ENCODE data around the gene FAHD2A. TPM values are rescaled to one million over a fixed set of nuclear protein-coding genes. Genes with fewer than 3 reads are reported as not detected.

The FAHD2A gene
- total RNA-seq, 4 donors from 2014 or later, result 4.4 to 62.4 (median 27.1) TPM

DNA sequence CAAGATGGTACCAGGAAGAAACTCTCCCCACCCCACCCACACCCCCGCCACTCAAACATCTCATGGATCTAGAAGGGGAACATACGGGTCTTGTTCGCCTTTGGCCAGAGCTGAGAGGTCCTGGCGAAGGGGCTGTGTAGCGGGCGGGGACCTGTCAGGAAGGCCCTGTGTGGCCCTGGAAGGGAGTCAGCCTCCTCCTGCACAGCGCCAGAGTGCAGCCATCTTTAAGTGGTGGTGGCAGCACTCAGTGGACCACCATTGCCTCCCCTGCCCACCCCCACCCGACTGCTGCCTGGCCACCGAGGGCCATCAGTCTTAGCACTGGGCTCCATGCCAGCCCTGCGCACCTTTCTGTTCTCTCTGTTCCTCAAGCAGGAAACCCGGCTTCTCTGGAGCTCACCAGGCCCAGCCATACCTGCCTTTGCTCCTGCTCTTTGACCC, 11.6 kb upstream of the FAHD2A start:
- DNase-seq, result no peak
- Histone ChIP-seq H3K9me3 (no peaks in the 10 kb centered on the region), H3K27ac (no peak overlapping the region), H3K36me3 (no peaks in the 10 kb centered on the region), H3K4me3 (no peak overlapping the region), H3K4me1 (no peaks in the 10 kb centered on the region), H3K27me3 (no peaks in the 10 kb centered on the region)
- TF ChIP-seq, protein P1, sequence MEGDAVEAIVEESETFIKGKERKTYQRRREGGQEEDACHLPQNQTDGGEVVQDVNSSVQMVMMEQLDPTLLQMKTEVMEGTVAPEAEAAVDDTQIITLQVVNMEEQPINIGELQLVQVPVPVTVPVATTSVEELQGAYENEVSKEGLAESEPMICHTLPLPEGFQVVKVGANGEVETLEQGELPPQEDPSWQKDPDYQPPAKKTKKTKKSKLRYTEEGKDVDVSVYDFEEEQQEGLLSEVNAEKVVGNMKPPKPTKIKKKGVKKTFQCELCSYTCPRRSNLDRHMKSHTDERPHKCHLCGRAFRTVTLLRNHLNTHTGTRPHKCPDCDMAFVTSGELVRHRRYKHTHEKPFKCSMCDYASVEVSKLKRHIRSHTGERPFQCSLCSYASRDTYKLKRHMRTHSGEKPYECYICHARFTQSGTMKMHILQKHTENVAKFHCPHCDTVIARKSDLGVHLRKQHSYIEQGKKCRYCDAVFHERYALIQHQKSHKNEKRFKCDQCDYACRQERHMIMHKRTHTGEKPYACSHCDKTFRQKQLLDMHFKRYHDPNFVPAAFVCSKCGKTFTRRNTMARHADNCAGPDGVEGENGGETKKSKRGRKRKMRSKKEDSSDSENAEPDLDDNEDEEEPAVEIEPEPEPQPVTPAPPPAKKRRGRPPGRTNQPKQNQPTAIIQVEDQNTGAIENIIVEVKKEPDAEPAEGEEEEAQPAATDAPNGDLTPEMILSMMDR (IDR thresholded peaks at IDR 0.05), result no peak
- no peak for TF ChIP-seq POLR2A (IDR thresholded peaks at IDR 0.05)
- intact Hi-C loops (cut with DNase I; ENCODE audit: low total_unique reads), result no loop called here

GRCh38 chr2:95391641-95392310, 10.7 kb upstream of the FAHD2A start:
- TF ChIP-seq, protein P1 (IDR thresholded peaks at IDR 0.05), result no peak
- no peak for TF ChIP-seq POLR2A (IDR thresholded peaks at IDR 0.05)
- Histone ChIP-seq H3K27me3 (no peaks in the 10 kb centered on the region), H3K36me3 (no peaks in the 10 kb centered on the region), H3K4me1 (no peaks in the 10 kb centered on the region), H3K4me3 (no peak overlapping the region), H3K27ac (no peak overlapping the region), H3K9me3 (no peaks in the 10 kb centered on the region)
- no peak for DNase-seq
- intact Hi-C loops (cut with DNase I; ENCODE audit: low total_unique reads), result no loop called here

DNA sequence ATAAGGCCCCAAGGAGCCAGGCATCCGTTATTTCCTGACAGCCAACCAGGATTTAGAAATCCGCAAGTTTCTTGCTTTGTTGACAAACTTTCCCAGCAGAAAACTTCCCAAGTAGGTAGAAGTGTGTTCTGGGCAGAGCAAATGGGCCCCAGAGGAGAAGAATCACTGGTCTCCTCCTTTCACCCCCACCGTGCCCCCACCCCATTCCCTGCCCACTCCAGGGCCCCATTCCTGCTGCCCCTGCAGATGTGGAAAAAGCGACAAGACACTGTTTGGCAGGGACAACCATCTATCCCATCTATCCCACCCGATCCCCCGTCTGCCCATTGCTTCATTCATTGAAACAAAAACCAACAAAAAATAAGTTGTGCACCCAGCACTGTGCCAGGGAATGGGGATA, 10.2 kb upstream of the FAHD2A start:
- no peak overlapping the region for H3K4me3 ChIP-seq
- H3K27me3 ChIP-seq, result no peaks in the 10 kb centered on the region
- H3K27ac ChIP-seq, result no peak overlapping the region
- H3K36me3 ChIP-seq, result no peaks in the 10 kb centered on the region
- no peak for DNase-seq
- no peak for TF ChIP-seq POLR2A (IDR thresholded peaks at IDR 0.05)
- TF ChIP-seq, protein P1 (IDR thresholded peaks at IDR 0.05), result no peak
- H3K9me3 ChIP-seq, result no peaks in the 10 kb centered on the region
- H3K4me1 ChIP-seq, result no peaks in the 10 kb centered on the region
- intact Hi-C loops (cut with DNase I; ENCODE audit: low total_unique reads), result no loop called here

GRCh38 chr2:95392730-95393455, 9.6 kb upstream of the FAHD2A start:
- no peaks in the 10 kb centered on the region for H3K36me3 ChIP-seq
- DNase-seq, result no peak
- no peak overlapping the region for H3K4me3 ChIP-seq
- H3K27ac ChIP-seq, result no peak overlapping the region
- no peaks in the 10 kb centered on the region for H3K27me3 ChIP-seq
- TF ChIP-seq POLR2A (IDR thresholded peaks at IDR 0.05), result no peak
- TF ChIP-seq, protein P1 (IDR thresholded peaks at IDR 0.05), result no peak
- H3K4me1 ChIP-seq, result no peaks in the 10 kb centered on the region
- H3K9me3 ChIP-seq, result no peaks in the 10 kb centered on the region
- intact Hi-C loops (cut with DNase I; ENCODE audit: low total_unique reads), result no loop called here

DNA sequence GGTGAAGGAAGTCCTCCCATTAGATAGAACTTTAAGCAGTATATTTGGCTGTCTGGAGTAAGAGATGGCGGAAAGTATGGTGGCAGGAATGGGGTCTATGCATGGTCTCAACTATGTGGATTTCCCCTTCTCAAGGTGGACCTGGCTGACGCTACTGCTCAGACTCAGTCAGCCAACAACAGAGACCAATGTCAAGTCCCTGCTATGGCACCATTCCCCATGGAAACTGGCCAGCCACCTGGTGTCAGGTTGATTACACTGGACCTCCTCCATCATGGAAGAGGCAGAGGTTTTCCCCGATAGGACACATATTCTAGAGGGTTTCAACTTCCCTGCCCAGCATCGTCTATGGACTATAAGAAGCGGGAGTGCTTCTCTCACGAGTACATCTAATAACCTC, 8.6 kb upstream of the FAHD2A start:
- intact Hi-C loops (cut with DNase I; ENCODE audit: low total_unique reads), result no loop called here
- DNase-seq, result no peak

More for the DNA sequence above, 8.6 kb upstream of the FAHD2A start:
- H3K4me3 ChIP-seq, result no peak overlapping the region
- TF ChIP-seq POLR2A (IDR thresholded peaks at IDR 0.05), result no peak
- TF ChIP-seq, protein P1 (IDR thresholded peaks at IDR 0.05), result no peak
- H3K27me3 ChIP-seq, result no peaks in the 10 kb centered on the region
- H3K9me3 ChIP-seq, result no peaks in the 10 kb centered on the region
- no peaks in the 10 kb centered on the region for H3K36me3 ChIP-seq
- H3K4me1 ChIP-seq, result no peaks in the 10 kb centered on the region
- no peak overlapping the region for H3K27ac ChIP-seq
